Breast epithelium (tissue), 3 donors: ENCODE data around the gene PLEKHM3.

Experiments used
- CTCF ChIP-seq, 3 donors: fragments of 450-650 bp; IDR thresholded peaks; one replicate each; pipeline ENCODE4 v1.5.1; 2016 to 2017; ENCODE audit warnings: antibody characterized with exemption in 3 of 3, mild to moderate bottlenecking in 3 of 3, moderate library complexity in 3 of 3
- POLR2AphosphoS5 ChIP-seq, 3 donors: sonication (generic); formaldehyde crosslinking; IDR thresholded peaks; one replicate each; pipeline ENCODE4 v1.6.1; 2017; ENCODE audit warnings: antibody characterized with exemption in 3 of 3

GRCh38 chr2:207871506-207871905 is 153.8 kb downstream of the PLEKHM3 start:
- TF ChIP-seq POLR2AphosphoS5 (IDR thresholded peaks at IDR 0.05) = no peak
- no peak for TF ChIP-seq CTCF (IDR thresholded peaks at IDR 0.05)
